Astrocyte (in vitro differentiated cells and primary cell): ENCODE measurements around the gene NGB. TPM values are rescaled to one million over a fixed set of nuclear protein-coding genes. Genes with fewer than 3 reads are reported as not detected.

ENCODE experiments used
- DNase-seq: peaks from one replicate; pipeline ENCODE4 v3.0.0-alpha.2; 2010; ENCODE audit warnings: low read depth
- FAIRE-seq: peaks from 2 replicates; lab custom pipeline; 2011; peaks lifted over from hg19 to GRCh38; lab: Jason Lieb, UNC
- H2AFZ ChIP-seq: 2 replicates; pipeline ENCODE4 v1.6.0; 2012; ENCODE audit warnings: low read depth, low read length, inconsistent platforms
- H3K27ac ChIP-seq: 2 replicates; pipeline ENCODE4 v1.5.1; 2011; ENCODE audit warnings: low read depth, low read length, inconsistent platforms
- H3K27me3 ChIP-seq: 2 replicates; pipeline ENCODE4 v1.6.0; 2011; ENCODE audit warnings: low read length, inconsistent platforms; ENCODE audit not compliant: insufficient read depth
- H3K36me3 ChIP-seq: 2 replicates; pipeline ENCODE4 v1.5.1; 2011; ENCODE audit warnings: low read length, inconsistent platforms; ENCODE audit not compliant: insufficient read depth
- H3K4me1 ChIP-seq: 2 replicates; pipeline ENCODE4 v1.5.1; 2011; ENCODE audit warnings: low read length, inconsistent platforms; ENCODE audit not compliant: insufficient read depth
- H3K4me2 ChIP-seq: 2 replicates; pipeline ENCODE4 v1.6.0; 2012; ENCODE audit warnings: low read length, inconsistent platforms
- H3K4me3 ChIP-seq: 2 replicates; pipeline ENCODE4 v1.5.1; 2011; ENCODE audit warnings: low read depth, mild to moderate bottlenecking, low read length, inconsistent platforms; ENCODE audit not compliant: insufficient read depth
- H3K79me2 ChIP-seq: 2 replicates; pipeline ENCODE4 v1.6.0; 2012; ENCODE audit warnings: mild to moderate bottlenecking, low read length, inconsistent platforms; ENCODE audit not compliant: insufficient read depth
- H3K9ac ChIP-seq: 2 replicates; pipeline ENCODE4 v1.6.0; 2012; ENCODE audit warnings: mild to moderate bottlenecking, low read length, inconsistent platforms
- H3K9me3 ChIP-seq: 2 replicates; pipeline ENCODE4 v1.5.1; 2012; ENCODE audit warnings: low read depth, mild to moderate bottlenecking, low read length, inconsistent platforms; ENCODE audit not compliant: insufficient read depth
- H4K20me1 ChIP-seq: 2 replicates; pipeline ENCODE4 v1.6.0; 2012; ENCODE audit warnings: low read length, inconsistent platforms; ENCODE audit not compliant: insufficient read depth
- H3K27ac Mint-ChIP-seq: one replicate; pipeline ENCODE4 v1.8.0; 2021; ENCODE audit warnings: mild to moderate bottlenecking, mixed read lengths; ENCODE audit not compliant: unreplicated experiment
- H3K27me3 Mint-ChIP-seq: one replicate; pipeline ENCODE4 v1.8.0; 2021; ENCODE audit warnings: low read depth, mixed read lengths; ENCODE audit not compliant: unreplicated experiment
- H3K36me3 Mint-ChIP-seq: one replicate; pipeline ENCODE4 v1.8.0; 2021; ENCODE audit warnings: low read depth, mixed read lengths; ENCODE audit not compliant: unreplicated experiment
- H3K4me1 Mint-ChIP-seq: one replicate; pipeline ENCODE4 v1.8.0; 2021; ENCODE audit warnings: low read depth, mixed read lengths; ENCODE audit not compliant: unreplicated experiment
- H3K4me3 Mint-ChIP-seq: one replicate; pipeline ENCODE4 v1.8.0; 2021; ENCODE audit warnings: mild to moderate bottlenecking, moderate library complexity, mixed read lengths; ENCODE audit not compliant: unreplicated experiment
- H3K9me3 Mint-ChIP-seq: one replicate; pipeline ENCODE4 v1.8.0; 2021; ENCODE audit warnings: mild to moderate bottlenecking, mixed read lengths; ENCODE audit not compliant: unreplicated experiment
- EZH2 ChIP-seq: IDR thresholded peaks from 2 replicates; pipeline ENCODE4 v1.6.1; 2012; ENCODE audit warnings: mild to moderate bottlenecking, low read length, inconsistent platforms; ENCODE audit not compliant: insufficient read depth
- total RNA-seq: library from RNA; stranded (reverse); gene quantifications from 2 replicates; pipeline ENCODE4 v1.2.1, GENCODE V29; 2021
- TF ChIP-seq, protein P1 (sequence below): IDR thresholded peaks from 2 replicates; pipeline ENCODE4 v1.5.1; 2011; ENCODE audit warnings: low read depth, mild to moderate bottlenecking, inconsistent platforms, low read length, moderate library complexity; ENCODE audit not compliant: insufficient read depth

NGB gene
- total RNA-seq, 1 donor from 2014 or later, result not detected

DNA sequence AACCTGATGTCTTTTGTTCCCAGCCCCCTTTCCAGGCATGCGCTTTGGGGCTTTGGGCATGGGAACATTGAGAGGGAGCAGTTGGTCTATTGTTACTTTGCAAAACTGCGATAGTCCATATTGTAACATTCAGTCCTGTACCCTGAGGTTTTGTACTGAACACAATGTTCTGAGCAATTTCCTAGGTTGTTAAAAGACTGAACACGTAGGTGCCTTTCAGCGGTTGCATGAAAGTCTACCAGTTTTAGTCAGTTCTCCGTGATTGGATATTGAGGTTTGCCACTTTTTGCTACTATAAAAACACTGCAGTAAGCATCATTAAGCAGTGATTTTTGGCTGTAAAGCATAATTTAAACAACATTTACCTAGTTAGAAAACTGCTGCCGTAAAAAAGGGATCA is 20.1 kb downstream of the NGB start:
- no peaks in the 10 kb centered on the region for H3K9me3 Mint-ChIP-seq
- Histone ChIP-seq H3K9ac (no peak overlapping the region), H3K27me3 (peaks cover 4% of the 10 kb centered on the region), H3K4me1 (no peaks in the 10 kb centered on the region), H3K27ac (no peak overlapping the region), H3K36me3 (no peaks in the 10 kb centered on the region), H3K79me2 (no peaks in the 10 kb centered on the region), H3K9me3 (no peaks in the 10 kb centered on the region), H3K4me2 (no peak overlapping the region), H2AFZ (no peak overlapping the region), H4K20me1 (no peaks in the 10 kb centered on the region), H3K4me3 (no peak overlapping the region)
- H3K27ac Mint-ChIP-seq, result no peak overlapping the region
- TF ChIP-seq, protein P1, sequence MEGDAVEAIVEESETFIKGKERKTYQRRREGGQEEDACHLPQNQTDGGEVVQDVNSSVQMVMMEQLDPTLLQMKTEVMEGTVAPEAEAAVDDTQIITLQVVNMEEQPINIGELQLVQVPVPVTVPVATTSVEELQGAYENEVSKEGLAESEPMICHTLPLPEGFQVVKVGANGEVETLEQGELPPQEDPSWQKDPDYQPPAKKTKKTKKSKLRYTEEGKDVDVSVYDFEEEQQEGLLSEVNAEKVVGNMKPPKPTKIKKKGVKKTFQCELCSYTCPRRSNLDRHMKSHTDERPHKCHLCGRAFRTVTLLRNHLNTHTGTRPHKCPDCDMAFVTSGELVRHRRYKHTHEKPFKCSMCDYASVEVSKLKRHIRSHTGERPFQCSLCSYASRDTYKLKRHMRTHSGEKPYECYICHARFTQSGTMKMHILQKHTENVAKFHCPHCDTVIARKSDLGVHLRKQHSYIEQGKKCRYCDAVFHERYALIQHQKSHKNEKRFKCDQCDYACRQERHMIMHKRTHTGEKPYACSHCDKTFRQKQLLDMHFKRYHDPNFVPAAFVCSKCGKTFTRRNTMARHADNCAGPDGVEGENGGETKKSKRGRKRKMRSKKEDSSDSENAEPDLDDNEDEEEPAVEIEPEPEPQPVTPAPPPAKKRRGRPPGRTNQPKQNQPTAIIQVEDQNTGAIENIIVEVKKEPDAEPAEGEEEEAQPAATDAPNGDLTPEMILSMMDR, result no peak
- no peak for TF ChIP-seq EZH2
- no peaks in the 10 kb centered on the region for H3K4me1 Mint-ChIP-seq
- FAIRE-seq (no peak), DNase-seq (no peak)
- no peak overlapping the region for H3K4me3 Mint-ChIP-seq
- peaks cover 13% of the 10 kb centered on the region for H3K27me3 Mint-ChIP-seq
- H3K36me3 Mint-ChIP-seq, result peaks cover 37% of the 10 kb centered on the region

GRCh38 chr14:77249286-77249685 is 21.7 kb downstream of the NGB start:
- no peak overlapping the region for H3K4me3 Mint-ChIP-seq
- H3K27ac Mint-ChIP-seq, result no peak overlapping the region
- Histone ChIP-seq H3K27me3 (peaks cover 4% of the 10 kb centered on the region), H3K27ac (no peak overlapping the region), H3K79me2 (no peaks in the 10 kb centered on the region), H3K4me3 (no peak overlapping the region), H3K36me3 (no peaks in the 10 kb centered on the region), H4K20me1 (no peaks in the 10 kb centered on the region), H3K4me1 (no peaks in the 10 kb centered on the region), H3K4me2 (no peak overlapping the region), H3K9ac (no peak overlapping the region), H2AFZ (no peak overlapping the region), H3K9me3 (no peaks in the 10 kb centered on the region)
- DNase-seq (no peak), FAIRE-seq (no peak)
- peaks cover 38% of the 10 kb centered on the region for H3K36me3 Mint-ChIP-seq
- no peak for TF ChIP-seq EZH2
- TF ChIP-seq, protein P1, result no peak
- H3K9me3 Mint-ChIP-seq, result no peaks in the 10 kb centered on the region
- H3K4me1 Mint-ChIP-seq, result no peaks in the 10 kb centered on the region
- H3K27me3 Mint-ChIP-seq, result peaks cover 9% of the 10 kb centered on the region

DNA sequence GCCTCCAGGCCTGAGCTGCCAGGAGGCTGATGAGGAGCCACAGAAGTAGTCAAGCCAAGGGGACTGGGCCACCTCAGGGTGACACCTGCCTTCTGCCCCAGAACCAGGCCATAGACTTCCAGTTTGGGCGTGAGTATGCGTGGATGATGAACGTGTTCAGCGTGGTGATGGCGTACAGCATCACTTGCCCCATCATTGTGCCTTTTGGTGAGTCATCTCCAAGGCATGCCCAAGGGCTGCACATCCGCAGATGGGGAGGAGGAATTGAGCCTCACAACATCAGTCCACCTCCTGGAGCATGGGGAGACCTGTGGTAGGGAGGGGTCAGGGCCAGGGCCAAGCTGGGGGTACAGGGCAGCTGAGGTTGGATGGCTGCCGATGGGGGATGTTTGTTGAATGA is 22.3 kb downstream of the NGB start:
- Histone ChIP-seq H3K4me2 (no peak overlapping the region), H3K27me3 (peaks cover 2% of the 10 kb centered on the region), H3K27ac (no peak overlapping the region), H3K9ac (no peak overlapping the region), H4K20me1 (no peaks in the 10 kb centered on the region), H3K79me2 (no peaks in the 10 kb centered on the region), H2AFZ (no peak overlapping the region), H3K9me3 (no peaks in the 10 kb centered on the region), H3K4me1 (no peaks in the 10 kb centered on the region), H3K36me3 (no peaks in the 10 kb centered on the region), H3K4me3 (no peak overlapping the region)
- FAIRE-seq (no peak), DNase-seq (no peak)
- TF ChIP-seq, protein P1, result no peak
- TF ChIP-seq EZH2, result no peak
- H3K27me3 Mint-ChIP-seq, result peaks cover 4% of the 10 kb centered on the region
- no peaks in the 10 kb centered on the region for H3K9me3 Mint-ChIP-seq
- H3K4me1 Mint-ChIP-seq, result no peaks in the 10 kb centered on the region
- H3K36me3 Mint-ChIP-seq, result peaks cover 33% of the 10 kb centered on the region
- no peak overlapping the region for H3K27ac Mint-ChIP-seq
- H3K4me3 Mint-ChIP-seq, result no peak overlapping the region
